HepG2 (cell line): ENCODE results near the gene TCEA3. TPM values are rescaled to one million over a fixed set of nuclear protein-coding genes. Genes with fewer than 3 reads are reported as not detected.

ENCODE experiments used
- ATAC-seq: fragments of 200-7000 bp; cut with Tn5 transposase; 3 replicates; pipeline ENCODE4 v1.9.1; 2020; ENCODE audit warnings: mild to moderate bottlenecking, moderate library complexity
- BruUV-seq: library from RNA; stranded (reverse); fragments of 400-500 nt; replicated peaks from 2 replicates; lab custom pipeline; 2021; lab: Mats Ljungman, UMichigan
- CTCF ChIA-PET: fragments of 300-600 bp; formaldehyde crosslinking; extraction: SDS; loops from one replicate; lab custom pipeline; 2021; ENCODE audit warnings: low total read pairs, inconsistent platforms, low intra/inter-chr PET ratio; lab: Yijun Ruan, JAX
- POLR2A ChIA-PET: fragments of 350-600 bp; sonication (Branson Sonifier 250); formaldehyde crosslinking; loops from one replicate; lab custom pipeline; 2020; ENCODE audit warnings: antibody characterized with exemption, inconsistent platforms; lab: Yijun Ruan, JAX
- DNase-seq: peaks from one replicate; pipeline ENCODE4 v3.0.0-alpha.2; 2015; ENCODE audit warnings: low spot score
- FAIRE-seq: peaks from 3 replicates; lab custom pipeline; 2011; peaks lifted over from hg19 to GRCh38; lab: Jason Lieb, UNC
- H2AFZ ChIP-seq: one replicate; pipeline ENCODE4 v1.6.1; 2011; ENCODE audit warnings: low read length, inconsistent platforms
- H3K27ac ChIP-seq: fragments of 300-600 bp; 3 replicates; pipeline ENCODE4 v1.8.0; 2011; ENCODE audit warnings: mixed run types, mild to moderate bottlenecking, mixed read lengths, low read length, inconsistent platforms; ENCODE audit not compliant: insufficient read depth; ENCODE audit errors: extremely low read length
- H3K27me3 ChIP-seq, 2 experiments: fragments of 200-600 bp in 1 of 2; 2 replicates in 1 of 2; 3 replicates in 1 of 2; pipeline versions ENCODE4 v1.6.0 to v1.8.0; 2011; ENCODE audit warnings: low read length in 2 of 2, mild to moderate bottlenecking in 2 of 2, moderate library complexity in 2 of 2, inconsistent platforms in 1 of 2; ENCODE audit not compliant: insufficient read depth in 2 of 2, control insufficient read depth in 1 of 2
- H3K36me3 ChIP-seq, 2 experiments: fragments of 200-600 bp in 1 of 2; replicated peaks in 1 of 2; 2 replicates in 1 of 2; 3 replicates in 1 of 2; pipeline versions ENCODE4 v1.5.1 to v1.8.0; 2011; ENCODE audit warnings: low read length in 2 of 2, inconsistent platforms in 1 of 2; ENCODE audit not compliant: insufficient read depth in 2 of 2, control insufficient read depth in 1 of 2
- H3K4me1 ChIP-seq: 2 replicates; pipeline ENCODE4 v1.5.1; 2012; ENCODE audit warnings: low read length, inconsistent platforms; ENCODE audit not compliant: insufficient read depth
- H3K4me2 ChIP-seq: 2 replicates; pipeline ENCODE4 v1.6.0; 2011; ENCODE audit warnings: low read depth, low read length, inconsistent platforms
- H3K4me3 ChIP-seq, 3 experiments: fragments of 200-600 bp in 1 of 3; sonication (generic), shearing (Covaris generic) in 1 of 3; replicated peaks in 1 of 3; 2 replicates each; pipeline ENCODE4 v1.5.1; 2011 to 2016; ENCODE audit warnings: low read length in 3 of 3, inconsistent platforms in 2 of 3, low read depth in 2 of 3, mild to moderate bottlenecking in 2 of 3, control low read depth in 1 of 3, mixed read lengths in 1 of 3; ENCODE audit not compliant: insufficient read depth in 1 of 3
- H3K79me2 ChIP-seq: one replicate; pipeline ENCODE4 v1.6.1; 2011; ENCODE audit warnings: low read length, inconsistent platforms; ENCODE audit not compliant: insufficient read depth
- H3K9ac ChIP-seq: 2 replicates; pipeline ENCODE4 v1.6.0; 2011; ENCODE audit warnings: mild to moderate bottlenecking, low read depth, low read length, inconsistent platforms; ENCODE audit not compliant: insufficient read depth
- H3K9me3 ChIP-seq: 2 replicates; pipeline ENCODE4 v1.5.1; 2012; ENCODE audit warnings: mild to moderate bottlenecking, low read length
- H4K20me1 ChIP-seq: 2 replicates; pipeline ENCODE4 v1.6.0; 2011; ENCODE audit warnings: inconsistent platforms, mild to moderate bottlenecking, low read length, moderate library complexity; ENCODE audit not compliant: insufficient read depth
- ATF2 ChIP-seq: sonication (generic); formaldehyde crosslinking; IDR thresholded peaks from 2 replicates; pipeline ENCODE4 v1.4.0; 2020; ENCODE audit warnings: missing genetic modification reagents
- DBP ChIP-seq: sonication (generic); formaldehyde crosslinking; IDR thresholded peaks from 2 replicates; pipeline ENCODE4 v1.4.0; 2020; ENCODE audit warnings: missing genetic modification reagents; ENCODE audit errors: not compliant biosample characterization
- MTF2 ChIP-seq: sonication (generic); formaldehyde crosslinking; IDR thresholded peaks from 2 replicates; pipeline ENCODE4 v1.5.0; 2020; ENCODE audit warnings: missing genetic modification reagents, borderline replicate concordance
- NONO ChIP-seq, 2 experiments: fragments of 450-650 bp in 1 of 2; sonication (generic) in 1 of 2; formaldehyde crosslinking in 1 of 2; IDR thresholded peaks in 1 of 2; conservative IDR thresholded peaks in 1 of 2; 2 replicates each; pipeline versions ENCODE4 v1.6.1 to v1.8.0; 2017 to 2022; ENCODE audit warnings: mild to moderate bottlenecking in 1 of 2, missing genetic modification reagents in 1 of 2, moderate library complexity in 1 of 2
- TRAFD1 ChIP-seq: sonication (generic); formaldehyde crosslinking; IDR thresholded peaks from 2 replicates; pipeline ENCODE4 v1.5.1; 2020; ENCODE audit warnings: missing genetic modification reagents, mild to moderate bottlenecking, borderline replicate concordance
- ZC3H13 ChIP-seq: sonication (generic); formaldehyde crosslinking; IDR thresholded peaks from 2 replicates; pipeline ENCODE4 v1.8.1; 2023; ENCODE audit warnings: mild to moderate bottlenecking, missing genetic modification reagents, moderate library complexity
- ZNF12 ChIP-seq: sonication (generic); formaldehyde crosslinking; IDR thresholded peaks from 2 replicates; pipeline ENCODE4 v1.5.0; 2020; ENCODE audit warnings: missing genetic modification reagents
- ZNF432 ChIP-seq: sonication (generic); formaldehyde crosslinking; IDR thresholded peaks from 2 replicates; pipeline ENCODE4 v1.5.0; 2020; ENCODE audit warnings: missing genetic modification reagents, mild to moderate bottlenecking, borderline replicate concordance
- ZNF576 ChIP-seq: sonication (generic); formaldehyde crosslinking; IDR thresholded peaks from 2 replicates; pipeline ENCODE4 v1.4.0; 2020; ENCODE audit warnings: mild to moderate bottlenecking, missing genetic modification reagents
- ZNF75D ChIP-seq: sonication (generic); formaldehyde crosslinking; IDR thresholded peaks from 2 replicates; pipeline ENCODE4 v1.8.1; 2023; ENCODE audit warnings: missing genetic modification reagents, mild to moderate bottlenecking, borderline replicate concordance
- ZNF780A ChIP-seq: sonication (generic); formaldehyde crosslinking; IDR thresholded peaks from 2 replicates; pipeline ENCODE4 v1.8.0; 2022; ENCODE audit warnings: mild to moderate bottlenecking, missing genetic modification reagents, moderate library complexity
- ZNF83 ChIP-seq: sonication (generic); formaldehyde crosslinking; IDR thresholded peaks from 2 replicates; pipeline ENCODE4 v1.4.0; 2020; ENCODE audit warnings: missing genetic modification reagents, mild to moderate bottlenecking, borderline replicate concordance
- WGBS: methylation state at CpG from one replicate; pipeline ENCODE4 v1.1.6; 2017; ENCODE audit warnings: low lambda C conversion rate; 5-methylcytosine and 5-hydroxymethylcytosine counted together
- in situ Hi-C: cut with HindIII; loops from 2 replicates; pipeline ENCODE4 v1.10.0; 2017; ENCODE audit warnings: low pct_unique_long_range_greater_than_20kb; ENCODE audit not compliant: extremely low pct_ligation_motif_present
- intact Hi-C: fragments of 100-400 bp; cut with micrococcal nuclease; formaldehyde crosslinking; loops from one replicate; pipeline ENCODE4 v1.10.0; 2022; ENCODE audit not compliant: unreplicated experiment
- polyA plus RNA-seq, 8 experiments: library from polyadenylated mRNA; depleted of rRNA in 3 of 8; stranded (reverse) in 7 of 8; unstranded in 1 of 8; fragments of >200 nt; fragmentation: Illumina TruSeq in 4 of 8; extraction: Trizol in 4 of 8; gene quantifications; 2 replicates each; pipeline versions ENCODE4 v1.2.1 to v1.2.3, GENCODE V29; 2011 to 2016; ENCODE audit warnings: low read depth in 4 of 8, missing spikeins in 1 of 8, mixed read lengths in 1 of 8; ENCODE audit not compliant: insufficient read depth in 1 of 8
- total RNA-seq, 5 experiments: library from RNA; depleted of rRNA; stranded (reverse); fragments of >200 nt; fragmentation: Illumina TruSeq; extraction: Trizol; gene quantifications; 2 replicates each; pipeline ENCODE4 v1.2.3, GENCODE V29; 2016; ENCODE audit warnings: low read depth in 1 of 5

Gene TCEA3
- total and polyA plus RNA-seq, 2 of the 13 experiments (the other 11 are each of a cell fraction or from before 2014, with no cell fraction given) = 55.5 to 84.6 TPM

GRCh38 chr1:23344987-23345472 is 79.5 kb downstream of the TCEA3 start:
- no peaks in the 10 kb centered on the region; a peak in 2 of 5 replicates for H3K27me3 ChIP-seq
- H3K4me1 ChIP-seq = peaks cover 24% of the 10 kb centered on the region
- TSS peak; percentile 96 for BruUV-seq
- ChIA-PET CTCF (no interaction called here), POLR2A (interaction anchor here (0.8 to 3.6 kb wide), 18 partner anchors 9 to 184 kb away, joined by 3 to 130 read pairs (median 5); partner anchors contain the start of genes ASAP3, TCEA3 and ZNF436)
- H3K79me2 ChIP-seq = peaks cover 38% of the 10 kb centered on the region
- peak overlapping the region; percentile 63 to 74 (median 67); a peak in 5 of 6 replicates for H3K4me3 ChIP-seq
- TF ChIP-seq ZNF780A (CRISPR knock-in tag) = no peak
- 0 out of 2 replicates have a peak, but pooled peaks have one; percentile 2 for TF ChIP-seq ZNF12
- TF ChIP-seq ZNF75D (CRISPR knock-in tag) = peak; percentile 75
- 0 out of 2 replicates have a peak, but pooled peaks have one; percentile 9 for TF ChIP-seq TRAFD1
- TF ChIP-seq MTF2 (CRISPR knock-in tag) = peak; percentile 23; the same call in 1 of the 2 replicates
- 0 out of 2 replicates have a peak, but pooled peaks have one; percentile 2 for TF ChIP-seq ATF2 (CRISPR knock-in tag)
- TF ChIP-seq NONO (IDR thresholded peaks at IDR 0.05) = no peak
- no peak for TF ChIP-seq NONO (CRISPR knock-in tag; conservative IDR thresholded peaks at IDR 0.05)
- no peak for TF ChIP-seq DBP (CRISPR knock-in tag)
- TF ChIP-seq ZNF83 (CRISPR knock-in tag) = no peak
- TF ChIP-seq ZC3H13 = no peak
- 0 out of 2 replicates have a peak, but pooled peaks have one; percentile 5 for TF ChIP-seq ZNF576
- no peak for TF ChIP-seq ZNF432 (CRISPR knock-in tag)
- H3K9ac ChIP-seq = peak overlapping the region; percentile 93
- DNase-seq (no peak), ATAC-seq (no peak; the same call in 2 of the 3 replicates), FAIRE-seq (no peak)
- in situ Hi-C loops = loop anchor here (10.0 kb wide), 1 partner anchor 190 kb away; the partner anchor contains the start of gene E2F2
- peak overlapping the region; percentile 94 for H3K27ac ChIP-seq
- 57% methylated on average over 8 of the region's 8 CpGs for WGBS
- H3K36me3 ChIP-seq = no peaks in the 10 kb centered on the region
- H3K4me2 ChIP-seq = peak overlapping the region; percentile 93
- H3K9me3 ChIP-seq = no peaks in the 10 kb centered on the region
- peak overlapping the region; percentile 74 for H2AFZ ChIP-seq
- intact Hi-C loops = loop anchor here (2.0 kb wide), 1 partner anchor 24 kb away; the partner anchor contains the start of gene ZNF436
- H4K20me1 ChIP-seq = peaks cover 35% of the 10 kb centered on the region
